ENCODE measurements around the gene TNS1. TPM values are rescaled to one million over a fixed set of nuclear protein-coding genes. Genes with fewer than 3 reads are reported as not detected.

Gene TNS1
- total RNA-seq, 1 donor from 2014 or later: 14.5 TPM

GRCh38 chr2:217852555-217853211 is 150.1 kb downstream of the TNS1 start:
- no peak for DNase-seq (ENCODE audit: low read depth, low spot score)
- H3K9me3 Mint-ChIP-seq: no peaks in the 10 kb centered on the region
- TF ChIP-seq CTCF (conservative IDR thresholded peaks at IDR 0.05): no peak
- H3K4me3 Mint-ChIP-seq: no peak overlapping the region
- peak overlapping the region; percentile 82 for H3K27ac Mint-ChIP-seq (ENCODE audit: unreplicated experiment)
- no peaks in the 10 kb centered on the region for H3K27me3 Mint-ChIP-seq (ENCODE audit: low read depth)
- H3K36me3 Mint-ChIP-seq (ENCODE audit: low read depth): peaks cover 3% of the 10 kb centered on the region
- peaks cover 20% of the 10 kb centered on the region for H3K4me1 Mint-ChIP-seq

GRCh38 chr2:217851191-217852020 is 151.4 kb downstream of the TNS1 start:
- Mint-ChIP-seq H3K36me3 (ENCODE audit: low read depth) (peaks cover 3% of the 10 kb centered on the region), H3K4me1 (peaks cover 19% of the 10 kb centered on the region), H3K27me3 (ENCODE audit: low read depth) (no peaks in the 10 kb centered on the region), H3K4me3 (no peak overlapping the region), H3K9me3 (no peaks in the 10 kb centered on the region), H3K27ac (ENCODE audit: unreplicated experiment) (peak overlapping the region; percentile 82)
- DNase-seq (ENCODE audit: low read depth, low spot score): no peak
- TF ChIP-seq CTCF (conservative IDR thresholded peaks at IDR 0.05): no peak

GRCh38 chr2:217849154-217849975 is 153.4 kb downstream of the TNS1 start:
- Mint-ChIP-seq H3K4me1 (peaks cover 19% of the 10 kb centered on the region), H3K27ac (ENCODE audit: unreplicated experiment) (no peak overlapping the region), H3K9me3 (no peaks in the 10 kb centered on the region), H3K27me3 (ENCODE audit: low read depth) (no peaks in the 10 kb centered on the region), H3K36me3 (ENCODE audit: low read depth) (no peaks in the 10 kb centered on the region), H3K4me3 (no peak overlapping the region)
- TF ChIP-seq CTCF (conservative IDR thresholded peaks at IDR 0.05): no peak
- no peak for DNase-seq (ENCODE audit: low read depth, low spot score)

- TF ChIP-seq CTCF (conservative IDR thresholded peaks at IDR 0.05): no peak
- Mint-ChIP-seq H3K4me3 (no peak overlapping the region), H3K36me3 (ENCODE audit: low read depth) (no peaks in the 10 kb centered on the region), H3K27me3 (ENCODE audit: low read depth) (no peaks in the 10 kb centered on the region), H3K4me1 (peaks cover 19% of the 10 kb centered on the region), H3K9me3 (no peaks in the 10 kb centered on the region), H3K27ac (ENCODE audit: unreplicated experiment) (no peak overlapping the region)
- no peak for DNase-seq (ENCODE audit: low read depth, low spot score)
These were observed 154.3 kb downstream of the TNS1 start for GRCh38 chr2:217848351-217848957.

Measured in neural crest cell (in vitro differentiated cells).